HepG2 (cell line): ENCODE measurements around the gene SMCO4. TPM values are rescaled to one million over a fixed set of nuclear protein-coding genes. Genes with fewer than 3 reads are reported as not detected.

Experiments
- ATAC-seq: fragments of 200-7000 bp; cut with Tn5 transposase; 3 replicates; pipeline ENCODE4 v1.9.1; 2020; ENCODE audit warnings: mild to moderate bottlenecking, moderate library complexity
- BruUV-seq: library from RNA; stranded (reverse); fragments of 400-500 nt; replicated peaks from 2 replicates; lab custom pipeline; 2021; lab: Mats Ljungman, UMichigan
- CTCF ChIA-PET: fragments of 300-600 bp; formaldehyde crosslinking; extraction: SDS; loops from one replicate; lab custom pipeline; 2021; ENCODE audit warnings: low total read pairs, inconsistent platforms, low intra/inter-chr PET ratio; lab: Yijun Ruan, JAX
- POLR2A ChIA-PET: fragments of 350-600 bp; sonication (Branson Sonifier 250); formaldehyde crosslinking; loops from one replicate; lab custom pipeline; 2020; ENCODE audit warnings: antibody characterized with exemption, inconsistent platforms; lab: Yijun Ruan, JAX
- DNase-seq: peaks from one replicate; pipeline ENCODE4 v3.0.0-alpha.2; 2015; ENCODE audit warnings: low spot score
- FAIRE-seq: peaks from 3 replicates; lab custom pipeline; 2011; peaks lifted over from hg19 to GRCh38; lab: Jason Lieb, UNC
- H2AFZ ChIP-seq: one replicate; pipeline ENCODE4 v1.6.1; 2011; ENCODE audit warnings: low read length, inconsistent platforms
- H3K27ac ChIP-seq: fragments of 300-600 bp; 3 replicates; pipeline ENCODE4 v1.8.0; 2011; ENCODE audit warnings: mixed run types, mild to moderate bottlenecking, mixed read lengths, low read length, inconsistent platforms; ENCODE audit not compliant: insufficient read depth; ENCODE audit errors: extremely low read length
- H3K27me3 ChIP-seq, 2 experiments: fragments of 200-600 bp in 1 of 2; 2 replicates in 1 of 2; 3 replicates in 1 of 2; pipeline versions ENCODE4 v1.6.0 to v1.8.0; 2011; ENCODE audit warnings: low read length in 2 of 2, mild to moderate bottlenecking in 2 of 2, moderate library complexity in 2 of 2, inconsistent platforms in 1 of 2; ENCODE audit not compliant: insufficient read depth in 2 of 2, control insufficient read depth in 1 of 2
- H3K36me3 ChIP-seq, 2 experiments: fragments of 200-600 bp in 1 of 2; replicated peaks in 1 of 2; 2 replicates in 1 of 2; 3 replicates in 1 of 2; pipeline versions ENCODE4 v1.5.1 to v1.8.0; 2011; ENCODE audit warnings: low read length in 2 of 2, inconsistent platforms in 1 of 2; ENCODE audit not compliant: insufficient read depth in 2 of 2, control insufficient read depth in 1 of 2
- H3K4me1 ChIP-seq: 2 replicates; pipeline ENCODE4 v1.5.1; 2012; ENCODE audit warnings: low read length, inconsistent platforms; ENCODE audit not compliant: insufficient read depth
- H3K4me2 ChIP-seq: 2 replicates; pipeline ENCODE4 v1.6.0; 2011; ENCODE audit warnings: low read depth, low read length, inconsistent platforms
- H3K4me3 ChIP-seq, 3 experiments: fragments of 200-600 bp in 1 of 3; sonication (generic), shearing (Covaris generic) in 1 of 3; replicated peaks in 1 of 3; 2 replicates each; pipeline ENCODE4 v1.5.1; 2011 to 2016; ENCODE audit warnings: low read length in 3 of 3, inconsistent platforms in 2 of 3, low read depth in 2 of 3, mild to moderate bottlenecking in 2 of 3, control low read depth in 1 of 3, mixed read lengths in 1 of 3; ENCODE audit not compliant: insufficient read depth in 1 of 3
- H3K79me2 ChIP-seq: one replicate; pipeline ENCODE4 v1.6.1; 2011; ENCODE audit warnings: low read length, inconsistent platforms; ENCODE audit not compliant: insufficient read depth
- H3K9ac ChIP-seq: 2 replicates; pipeline ENCODE4 v1.6.0; 2011; ENCODE audit warnings: mild to moderate bottlenecking, low read depth, low read length, inconsistent platforms; ENCODE audit not compliant: insufficient read depth
- H3K9me3 ChIP-seq: 2 replicates; pipeline ENCODE4 v1.5.1; 2012; ENCODE audit warnings: mild to moderate bottlenecking, low read length
- H4K20me1 ChIP-seq: 2 replicates; pipeline ENCODE4 v1.6.0; 2011; ENCODE audit warnings: inconsistent platforms, mild to moderate bottlenecking, low read length, moderate library complexity; ENCODE audit not compliant: insufficient read depth
- BATF2 ChIP-seq: sonication (generic); formaldehyde crosslinking; IDR thresholded peaks from 2 replicates; pipeline ENCODE4 v1.8.0; 2022; ENCODE audit warnings: mild to moderate bottlenecking, missing genetic modification reagents, moderate library complexity
- CEBPB ChIP-seq: IDR thresholded peaks from 2 replicates; pipeline ENCODE4 v1.6.1; 2011; ENCODE audit warnings: low read depth, low read length, improper control_type of control experiment, borderline replicate concordance
- GFI1 ChIP-seq: sonication (generic); formaldehyde crosslinking; IDR thresholded peaks from 2 replicates; pipeline ENCODE4 v1.5.0; 2020; ENCODE audit warnings: missing genetic modification reagents, mild to moderate bottlenecking, borderline replicate concordance
- HHEX ChIP-seq: IDR thresholded peaks from 2 replicates; pipeline ENCODE4 v1.6.1; 2016; ENCODE audit warnings: control low read depth
- HNF4G ChIP-seq, 2 experiments: sonication (generic) in 1 of 2; formaldehyde crosslinking in 1 of 2; IDR thresholded peaks; 2 replicates each; pipeline versions ENCODE4 v1.4.0 to v1.6.1; 2011 to 2020; ENCODE audit warnings: borderline replicate concordance in 2 of 2, low read depth in 2 of 2, mild to moderate bottlenecking in 2 of 2, low read length in 1 of 2, missing genetic modification reagents in 1 of 2, moderate library complexity in 1 of 2
- JDP2 ChIP-seq: sonication (generic); formaldehyde crosslinking; IDR thresholded peaks from 2 replicates; pipeline ENCODE4 v1.8.1; 2022; ENCODE audit warnings: missing genetic modification reagents, borderline replicate concordance
- MED8 ChIP-seq: sonication (generic); formaldehyde crosslinking; IDR thresholded peaks from 2 replicates; pipeline ENCODE4 v1.8.1; 2023; ENCODE audit warnings: mild to moderate bottlenecking, missing genetic modification reagents; ENCODE audit not compliant: insufficient replicate concordance
- MLLT10 ChIP-seq: sonication (generic); formaldehyde crosslinking; IDR thresholded peaks from 2 replicates; pipeline ENCODE4 v1.4.0; 2020; ENCODE audit warnings: missing genetic modification reagents
- NFYB ChIP-seq: sonication (generic); formaldehyde crosslinking; IDR thresholded peaks from 2 replicates; pipeline ENCODE4 v1.4.0; 2020; ENCODE audit warnings: missing genetic modification reagents
- PLRG1 ChIP-seq: fragments of 450-650 bp; conservative IDR thresholded peaks from 2 replicates; pipeline ENCODE4 v1.6.1; 2016
- SAFB2 ChIP-seq: sonication (generic); formaldehyde crosslinking; IDR thresholded peaks from 2 replicates; pipeline ENCODE4 v1.5.1; 2020; ENCODE audit warnings: missing genetic modification reagents, low read depth, mild to moderate bottlenecking, borderline replicate concordance
- TAF15 ChIP-seq: fragments of 200-400 bp; formaldehyde crosslinking; IDR thresholded peaks from one replicate; pipeline ENCODE4 v1.6.1; 2018; ENCODE audit warnings: mild to moderate bottlenecking, low read depth, low read length; ENCODE audit not compliant: poor library complexity, severe bottlenecking
- ZEB1 ChIP-seq: IDR thresholded peaks from 2 replicates; pipeline ENCODE4 v1.6.1; 2012; ENCODE audit warnings: mild to moderate bottlenecking, low read depth, inconsistent platforms; ENCODE audit not compliant: insufficient replicate concordance
- ZNF30 ChIP-seq: sonication (generic); formaldehyde crosslinking; IDR thresholded peaks from 2 replicates; pipeline ENCODE4 v1.5.0; 2020; ENCODE audit warnings: mild to moderate bottlenecking, missing genetic modification reagents
- ZNF382 ChIP-seq: sonication (generic); formaldehyde crosslinking; IDR thresholded peaks from 2 replicates; pipeline ENCODE4 v1.5.0; 2020; ENCODE audit warnings: missing genetic modification reagents, mild to moderate bottlenecking, borderline replicate concordance
- ZNF501 ChIP-seq: sonication (generic); formaldehyde crosslinking; IDR thresholded peaks from 2 replicates; pipeline ENCODE4 v1.5.1; 2020; ENCODE audit warnings: mild to moderate bottlenecking, moderate library complexity, missing genetic modification reagents
- ZNF552 ChIP-seq: sonication (generic); formaldehyde crosslinking; IDR thresholded peaks from 2 replicates; pipeline ENCODE4 v1.9.0; 2022; ENCODE audit warnings: missing genetic modification reagents, mild to moderate bottlenecking, borderline replicate concordance
- ZNF800 ChIP-seq: sonication (generic); formaldehyde crosslinking; IDR thresholded peaks from 2 replicates; pipeline ENCODE4 v1.4.0; 2020; ENCODE audit warnings: missing genetic modification reagents
- WGBS: methylation state at CpG from one replicate; pipeline ENCODE4 v1.1.6; 2017; ENCODE audit warnings: low lambda C conversion rate; 5-methylcytosine and 5-hydroxymethylcytosine counted together
- in situ Hi-C: cut with HindIII; loops from 2 replicates; pipeline ENCODE4 v1.10.0; 2017; ENCODE audit warnings: low pct_unique_long_range_greater_than_20kb; ENCODE audit not compliant: extremely low pct_ligation_motif_present
- intact Hi-C: fragments of 100-400 bp; cut with micrococcal nuclease; formaldehyde crosslinking; loops from one replicate; pipeline ENCODE4 v1.10.0; 2022; ENCODE audit not compliant: unreplicated experiment
- polyA plus RNA-seq, 8 experiments: library from polyadenylated mRNA; depleted of rRNA in 3 of 8; stranded (reverse) in 7 of 8; unstranded in 1 of 8; fragments of >200 nt; fragmentation: Illumina TruSeq in 4 of 8; extraction: Trizol in 4 of 8; gene quantifications; 2 replicates each; pipeline versions ENCODE4 v1.2.1 to v1.2.3, GENCODE V29; 2011 to 2016; ENCODE audit warnings: low read depth in 4 of 8, missing spikeins in 1 of 8, mixed read lengths in 1 of 8; ENCODE audit not compliant: insufficient read depth in 1 of 8
- total RNA-seq, 5 experiments: library from RNA; depleted of rRNA; stranded (reverse); fragments of >200 nt; fragmentation: Illumina TruSeq; extraction: Trizol; gene quantifications; 2 replicates each; pipeline ENCODE4 v1.2.3, GENCODE V29; 2016; ENCODE audit warnings: low read depth in 1 of 5

The SMCO4 gene
- total and polyA plus RNA-seq, 2 of the 13 experiments (the other 11 are each of a cell fraction or from before 2014, with no cell fraction given): 10.6 to 28.5 TPM

GRCh38 chr11:93567401-93567895 lies 24.3 kb upstream of the SMCO4 start (continued):
- no peak for TF ChIP-seq ZNF800 (CRISPR knock-in tag)
- no peak for TF ChIP-seq BATF2 (CRISPR knock-in tag)
- TF ChIP-seq GFI1 (CRISPR knock-in tag): no peak
- no peak for TF ChIP-seq ZNF382
- TF ChIP-seq PLRG1: no peak
- no peak for TF ChIP-seq ZNF552
- TF ChIP-seq HHEX (CRISPR knock-in tag): no peak
- TF ChIP-seq ZNF30 (CRISPR knock-in tag): no peak
- no peak for TF ChIP-seq TAF15
- TF ChIP-seq MED8 (CRISPR knock-in tag): no peak
- TF ChIP-seq JDP2: no peak
- no peak for TF ChIP-seq SAFB2

GRCh38 chr11:93564895-93565294 lies 21.7 kb upstream of the SMCO4 start:
- Histone ChIP-seq H3K4me1 (peaks cover 29% of the 10 kb centered on the region), H3K27me3 (peaks cover 0 to 1% of the 10 kb centered on the region in 2 experiments; a peak in 1 of 5 replicates)
- no peak for DNase-seq
- peak; percentile 17; the same call in 1 of the 2 replicates for TF ChIP-seq HNF4G (IDR thresholded peaks at IDR 0.05; ENCODE audit: borderline replicate concordance, low read depth, low read length)
- TF ChIP-seq HNF4G (CRISPR knock-in tag; IDR thresholded peaks at IDR 0.05; ENCODE audit: borderline replicate concordance, low read depth): no peak
- TF ChIP-seq CEBPB: no peak
- no peak for TF ChIP-seq ZNF501
- TF ChIP-seq MLLT10 (CRISPR knock-in tag): no peak
- TF ChIP-seq NFYB: no peak
- no peak for TF ChIP-seq ZEB1
- TF ChIP-seq, all 625 proteins: peak for 1
- Histone ChIP-seq H3K4me3 (no peak overlapping the region), H3K79me2 (no peaks in the 10 kb centered on the region), H3K27ac (no peak overlapping the region), H3K4me2 (no peak overlapping the region), H2AFZ (no peak overlapping the region), H3K9ac (no peak overlapping the region), H3K9me3 (no peaks in the 10 kb centered on the region), H3K36me3 (no peaks in the 10 kb centered on the region), H4K20me1 (no peaks in the 10 kb centered on the region)
- POLR2A ChIA-PET: no interaction called here
- BruUV-seq: no TSS peak
- FAIRE-seq (no peak), ATAC-seq (no peak)
- intact Hi-C loops: no loop called here
- 2% methylated on average over 3 of the region's 3 CpGs for WGBS
- CTCF ChIA-PET: no interaction called here
- in situ Hi-C loops: no loop called here
